Uterine smooth muscle cell (primary cell): ENCODE measurements around the gene TIGD1. TPM values are rescaled to one million over a fixed set of nuclear protein-coding genes. Genes with fewer than 3 reads are reported as not detected.

Source experiments
- total RNA-seq: library from RNA; depleted of rRNA; stranded (reverse); fragments of >200 nt; gene quantifications from 2 replicates; pipeline ENCODE4 v1.2.3, GENCODE V29; 2014

The TIGD1 gene
- 2.6 and 3.0 TPM in 2 replicates for total RNA-seq

GRCh38 chr2:232550354-232551249 lies at the start of gene TIGD1, which contains the start of gene EIF4E2:
Gene TIGD1, minus strand, starts transcription at chr2:232550557. Its CDS starts 675 bp downstream, at chr2:232549882.
Gene EIF4E2, plus strand, starts transcription at chr2:232550689. Its CDS starts 36 bp downstream, at chr2:232550725.

GRCh38 chr2:232539298-232540231 lies 10.8 kb downstream of the TIGD1 start, which contains the start of gene CHRNG:
Gene CHRNG, plus strand, starts transcription at chr2:232539692. Its CDS starts 56 bp downstream, at chr2:232539748.

GRCh38 chr2:232525791-232526371 lies 24.5 kb downstream of the TIGD1 start, which contains the start of gene CHRND:
Gene CHRND, plus strand, starts transcription at chr2:232526160. Its CDS starts 56 bp downstream, at chr2:232526216.

GRCh38 chr2:232519581-232520438 lies 30.5 kb downstream of the TIGD1 start, which contains the start of gene PRSS56:
Gene PRSS56, plus strand, starts transcription at chr2:232520388. Its CDS starts 211 bp downstream, at chr2:232520599.

Other genes with a start within 250 kb of the TIGD1 start
- not detected in 2 replicates for gene ALPP, start 171.8 kb downstream of the TIGD1 start, total RNA-seq
- not detected in 2 replicates for gene ALPG, start 143.7 kb downstream of the TIGD1 start, total RNA-seq
- gene ALPI, start 94.4 kb downstream of the TIGD1 start, total RNA-seq, result not detected in 2 replicates
- not detected in 2 replicates for gene ECEL1, start 62.7 kb downstream of the TIGD1 start, total RNA-seq
- gene PRSS56, start 30.2 kb downstream of the TIGD1 start, total RNA-seq, result not detected in 2 replicates
- gene CHRND, start 24.4 kb downstream of the TIGD1 start, total RNA-seq, result not detected in 2 replicates
- gene CHRNG, start 10.9 kb downstream of the TIGD1 start, total RNA-seq, result not detected in 2 replicates
- 96.3 and 135 TPM in 2 replicates for gene EIF4E2, start 132 bp upstream of the TIGD1 start, total RNA-seq
- gene EFHD1, start 83.0 kb upstream of the TIGD1 start, total RNA-seq, result 0.12 TPM in 1 of 2 replicates, not detected in the other
- gene GIGYF2, start 146.8 kb upstream of the TIGD1 start, total RNA-seq, result 68.5 and 74.1 TPM in 2 replicates
- gene KCNJ13, start 226.0 kb upstream of the TIGD1 start, total RNA-seq, result not detected in 2 replicates